BE2C (cell line): Measurements from ENCODE around the gene C5AR1. TPM values are rescaled to one million over a fixed set of nuclear protein-coding genes. Genes with fewer than 3 reads are reported as not detected.
"Not testable (repeated sequence)": the region's sequence is repeated elsewhere in the genome, so short reads cannot be mapped to it uniquely, and the experiment has no call there.

Source experiments
- DNase-seq: peaks from one replicate; pipeline ENCODE4 v3.0.0-alpha.2; 2020
- H3K27me3 ChIP-seq: fragments of 250-450 bp; sonication (Bioruptor Pico); 2 replicates; pipeline ENCODE4 v1.5.1; 2020; ENCODE audit warnings: mild to moderate bottlenecking
- H3K36me3 ChIP-seq: fragments of 250-450 bp; sonication (Bioruptor Pico); 2 replicates; pipeline ENCODE4 v1.5.1; 2020; ENCODE audit warnings: mild to moderate bottlenecking
- H3K4me1 ChIP-seq: fragments of 250-450 bp; sonication (Bioruptor Pico); 2 replicates; pipeline ENCODE4 v1.5.1; 2020
- H3K4me3 ChIP-seq: 2 replicates; pipeline ENCODE4 v1.5.1; 2011; ENCODE audit warnings: low read depth, low read length
- H3K9me3 ChIP-seq: fragments of 250-450 bp; sonication (Bioruptor Pico); 2 replicates; pipeline ENCODE4 v1.5.1; 2020
- CTCF ChIP-seq: IDR thresholded peaks from 2 replicates; pipeline ENCODE4 v1.5.1; 2012; ENCODE audit warnings: mild to moderate bottlenecking, low read depth, low read length
- polyA plus RNA-seq: library from polyadenylated mRNA; unstranded; fragments of >200 nt; gene quantifications from one replicate; pipeline ENCODE4 v1.2.1, GENCODE V29; 2012; ENCODE audit warnings: low read depth, missing spikeins; ENCODE audit not compliant: insufficient read length, insufficient read depth

The C5AR1 gene
- 1.1 TPM for polyA plus RNA-seq

- H3K27me3 ChIP-seq: peaks cover 16% of the 10 kb centered on the region
- H3K9me3 ChIP-seq: no peaks in the 10 kb centered on the region
- no peaks in the 10 kb centered on the region for H3K36me3 ChIP-seq
- H3K4me3 ChIP-seq: no peak within 1 kb of the TSS
- no peak for TF ChIP-seq CTCF
- no peak for DNase-seq
- no peaks in the 10 kb centered on the region for H3K4me1 ChIP-seq
Observed at GRCh38 chr19:47309608-47310007, at the start of gene C5AR1. Gene C5AR1 (plus strand): TSS chr19:47309861. CDS start chr19:47309896, 35 bp downstream.

GRCh38 chr19:47260476-47260875, 49.2 kb upstream of the C5AR1 start:
- Histone ChIP-seq H3K9me3 (no peaks in the 10 kb centered on the region), H3K4me3 (no peak overlapping the region), H3K27me3 (no peaks in the 10 kb centered on the region), H3K36me3 (peaks cover 13% of the 10 kb centered on the region), H3K4me1 (peaks cover 6% of the 10 kb centered on the region)
- no peak for DNase-seq
- no peak for TF ChIP-seq CTCF

GRCh38 chr19:47261946-47262793, 47.5 kb upstream of the C5AR1 start:
- DNase-seq, H3K4me1 ChIP-seq, H3K27me3 ChIP-seq, H3K4me3 ChIP-seq, H3K9me3 ChIP-seq: not testable (repeated sequence)
- peaks cover 16% of the 10 kb centered on the region for H3K36me3 ChIP-seq

GRCh38 chr19:47264629-47265028, 45.0 kb upstream of the C5AR1 start:
- Histone ChIP-seq H3K36me3 (peaks cover 14% of the 10 kb centered on the region), H3K9me3 (no peaks in the 10 kb centered on the region), H3K4me1 (no peaks in the 10 kb centered on the region), H3K27me3 (no peaks in the 10 kb centered on the region), H3K4me3 (no peak overlapping the region)
- no peak for TF ChIP-seq CTCF
- no peak for DNase-seq

GRCh38 chr19:47266401-47266941, 43.2 kb upstream of the C5AR1 start:
- no peak for DNase-seq
- Histone ChIP-seq H3K4me3 (no peak overlapping the region), H3K4me1 (no peaks in the 10 kb centered on the region), H3K36me3 (peaks cover 16% of the 10 kb centered on the region), H3K27me3 (no peaks in the 10 kb centered on the region), H3K9me3 (no peaks in the 10 kb centered on the region)
- no peak for TF ChIP-seq CTCF

- Histone ChIP-seq H3K4me3 (no peak overlapping the region), H3K4me1 (no peaks in the 10 kb centered on the region), H3K27me3 (no peaks in the 10 kb centered on the region), H3K36me3 (peaks cover 15% of the 10 kb centered on the region), H3K9me3 (no peaks in the 10 kb centered on the region)
- no peak for TF ChIP-seq CTCF
- no peak for DNase-seq
Observed at GRCh38 chr19:47267350-47267759, 42.3 kb upstream of the C5AR1 start.
